ENCODE data around the gene EPB41L4A.

The EPB41L4A gene

GRCh38 chr5:112121258-112121657 lies 297.8 kb downstream of the EPB41L4A start:
- no peak for TF ChIP-seq ZNF585B (tag by site-specific recombination; IDR thresholded peaks at IDR 0.05)
- no peak for TF ChIP-seq ZNF600 (tag by site-specific recombination; IDR thresholded peaks at IDR 0.05)
- TF ChIP-seq ZBTB8A (tag by site-specific recombination; IDR thresholded peaks at IDR 0.05): no peak
- Histone ChIP-seq H3K9me3 (ENCODE audit: control insufficient read depth, insufficient read depth, low read depth, low read length) (no peaks in the 10 kb centered on the region; the same call in 1 of the 2 replicates), H3K27ac (ENCODE audit: extremely low read depth, low read depth, low read length) (no peak overlapping the region), H3K4me1 (ENCODE audit: control insufficient read depth, insufficient read depth, low read length) (no peaks in the 10 kb centered on the region), H3K36me3 (ENCODE audit: control insufficient read depth in 2 of 2, insufficient read depth in 1 of 2, low read length in 2 of 2) (no peaks in the 10 kb centered on the region), H3K4me3 (ENCODE audit: low read depth, low read length) (no peak overlapping the region)
- ChIA-PET CTCF (no interaction called here), POLR2A (no interaction called here)

- TF ChIP-seq ZBTB17 (tag by site-specific recombination; IDR thresholded peaks at IDR 0.05) (no peak), ZNF76 (tag by site-specific recombination; IDR thresholded peaks at IDR 0.05; ENCODE audit: borderline replicate concordance, low read depth) (no peak), ZNF639 (tag by site-specific recombination; IDR thresholded peaks at IDR 0.05) (no peak), ZNF341 (tag by site-specific recombination; IDR thresholded peaks at IDR 0.05; ENCODE audit: low read depth) (no peak), ZNF623 (tag by site-specific recombination; IDR thresholded peaks at IDR 0.05) (no peak), ZNF416 (tag by site-specific recombination; IDR thresholded peaks at IDR 0.05) (no peak), ZBTB1 (tag by site-specific recombination; IDR thresholded peaks at IDR 0.05) (no peak), RBAK (tag by site-specific recombination; IDR thresholded peaks at IDR 0.05) (no peak), TCF7L2 (IDR thresholded peaks at IDR 0.05; ENCODE audit: borderline replicate concordance, low read depth, low read length) (no peak), ZBTB10 (tag by site-specific recombination; IDR thresholded peaks at IDR 0.05) (no peak), ZNF561 (tag by site-specific recombination; IDR thresholded peaks at IDR 0.05; ENCODE audit: borderline replicate concordance) (no peak), ZNF624 (tag by site-specific recombination; IDR thresholded peaks at IDR 0.05) (no peak), ZNF24 (tag by site-specific recombination; IDR thresholded peaks at IDR 0.05) (no peak), ZNF202 (tag by site-specific recombination; IDR thresholded peaks at IDR 0.05; ENCODE audit: borderline replicate concordance) (no peak), ZNF426 (tag by site-specific recombination; IDR thresholded peaks at IDR 0.05) (no peak), GLI4 (tag by site-specific recombination; IDR thresholded peaks at IDR 0.05) (no peak), ZNF658 (tag by site-specific recombination; IDR thresholded peaks at IDR 0.05) (no peak)
- ChIA-PET CTCF (interaction anchor here (0.6 kb wide), 2 partner anchors 12 to 909 kb away, joined by 3 read pairs; no protein-coding TSS in a partner anchor), POLR2A (no interaction called here)
- H3K27ac ChIP-seq (ENCODE audit: extremely low read depth, low read depth, low read length): no peak overlapping the region
- H3K9me3 ChIP-seq (ENCODE audit: control insufficient read depth, insufficient read depth, low read depth, low read length): no peaks in the 10 kb centered on the region; the same call in 1 of the 2 replicates
- no peaks in the 10 kb centered on the region for H3K36me3 ChIP-seq (ENCODE audit: control insufficient read depth in 2 of 2, insufficient read depth in 1 of 2, low read length in 2 of 2)
- H3K4me3 ChIP-seq (ENCODE audit: low read depth, low read length): no peak overlapping the region
- no peaks in the 10 kb centered on the region for H3K4me1 ChIP-seq (ENCODE audit: control insufficient read depth, insufficient read depth, low read length)
These were observed 299.1 kb downstream of the EPB41L4A start for GRCh38 chr5:112119969-112120368.

- no peak overlapping the region for H3K4me3 ChIP-seq (ENCODE audit: low read depth, low read length)
- H3K27ac ChIP-seq (ENCODE audit: extremely low read depth, low read depth, low read length): no peak overlapping the region
- H3K9me3 ChIP-seq (ENCODE audit: control insufficient read depth, insufficient read depth, low read depth, low read length): no peaks in the 10 kb centered on the region; the same call in 1 of the 2 replicates
- ChIA-PET POLR2A (no interaction called here), CTCF (interaction anchor here (0.6 to 0.7 kb wide), 2 partner anchors 11 to 909 kb away, joined by 3 read pairs; no protein-coding TSS in a partner anchor)
- no peaks in the 10 kb centered on the region for H3K36me3 ChIP-seq (ENCODE audit: control insufficient read depth in 2 of 2, insufficient read depth in 1 of 2, low read length in 2 of 2)
- no peaks in the 10 kb centered on the region for H3K4me1 ChIP-seq (ENCODE audit: control insufficient read depth, insufficient read depth, low read length)
- TF ChIP-seq ZFHX2 (tag by site-specific recombination; conservative IDR thresholded peaks at IDR 0.05) (no peak), ZSCAN5A (tag by site-specific recombination; IDR thresholded peaks at IDR 0.05) (no peak), KLF17 (tag by site-specific recombination; IDR thresholded peaks at IDR 0.05) (no peak), MZF1 (tag by site-specific recombination; IDR thresholded peaks at IDR 0.05; ENCODE audit: borderline replicate concordance) (no peak), ZNF624 (tag by site-specific recombination; IDR thresholded peaks at IDR 0.05) (no peak), ZSCAN30 (tag by site-specific recombination; IDR thresholded peaks at IDR 0.05) (no peak), ZNF223 (tag by site-specific recombination; IDR thresholded peaks at IDR 0.05) (no peak)
These were observed 299.6 kb downstream of the EPB41L4A start for GRCh38 chr5:112119508-112119907.

Measured in HEK293 (cell line).